Lower lobe of right lung (tissue), 2 donors: Measurements from ENCODE around the gene PTPRD. TPM values are rescaled to one million over a fixed set of nuclear protein-coding genes. Genes with fewer than 3 reads are reported as not detected.

Source experiments
- ATAC-seq, 2 donors: fragments of 200-7000 bp; cut with Tn5 transposase; one replicate each; pipeline ENCODE4 v1.9.1; 2020 to 2022; ENCODE audit warnings: mild to moderate bottlenecking in 2 of 2, moderate library complexity in 2 of 2
- DNase-seq: peaks from one replicate; pipeline ENCODE4 v3.0.0-alpha.2; 2020
- H3K27ac ChIP-seq: fragments of 200-600 bp; one replicate; pipeline ENCODE4 v1.8.0; 2022
- H3K27me3 ChIP-seq: fragments of 200-600 bp; one replicate; pipeline ENCODE4 v1.8.0; 2022; ENCODE audit warnings: low read depth
- H3K36me3 ChIP-seq: fragments of 200-600 bp; one replicate; pipeline ENCODE4 v1.8.0; 2022; ENCODE audit warnings: mild to moderate bottlenecking
- H3K4me1 ChIP-seq: fragments of 200-600 bp; one replicate; pipeline ENCODE4 v1.8.0; 2022
- H3K4me3 ChIP-seq: fragments of 200-600 bp; one replicate; pipeline ENCODE4 v1.8.0; 2022; ENCODE audit warnings: mild to moderate bottlenecking
- H3K9me3 ChIP-seq: fragments of 200-600 bp; one replicate; pipeline ENCODE4 v1.8.0; 2022
- intact Hi-C: fragments of 100-400 bp; cut with DNase I; formaldehyde crosslinking; loops from one replicate; pipeline ENCODE4 v1.11.0; 2022
- total RNA-seq: library from RNA; stranded (reverse); fragmentation: NEBNext Ultra II Directional; extraction: Animal tissue kit (Norgen Biotek cat#: 25700); gene quantifications from one replicate; pipeline ENCODE4 v1.2.1, GENCODE V29; 2021
- TF ChIP-seq, protein P1 (sequence below): fragments of 200-600 bp; IDR thresholded peaks from one replicate; pipeline ENCODE4 v1.8.0; 2022; ENCODE audit warnings: antibody characterized with exemption, mild to moderate bottlenecking
- donor health status: DM: no; HTN: yes; CAD: no; lungs with severe emphysema.

PTPRD gene
- total RNA-seq, 1 donor from 2014 or later, result 17.2 TPM

GRCh38 chr9:8685825-8686224, 1927.0 kb downstream of the PTPRD start:
- Histone ChIP-seq H3K9me3 (no peaks in the 10 kb centered on the region), H3K27ac (no peak overlapping the region), H3K4me3 (no peak overlapping the region), H3K27me3 (no peaks in the 10 kb centered on the region), H3K36me3 (no peaks in the 10 kb centered on the region), H3K4me1 (no peaks in the 10 kb centered on the region)
- intact Hi-C loops, result no loop called here
- DNase-seq, result no peak
- TF ChIP-seq, protein P1, sequence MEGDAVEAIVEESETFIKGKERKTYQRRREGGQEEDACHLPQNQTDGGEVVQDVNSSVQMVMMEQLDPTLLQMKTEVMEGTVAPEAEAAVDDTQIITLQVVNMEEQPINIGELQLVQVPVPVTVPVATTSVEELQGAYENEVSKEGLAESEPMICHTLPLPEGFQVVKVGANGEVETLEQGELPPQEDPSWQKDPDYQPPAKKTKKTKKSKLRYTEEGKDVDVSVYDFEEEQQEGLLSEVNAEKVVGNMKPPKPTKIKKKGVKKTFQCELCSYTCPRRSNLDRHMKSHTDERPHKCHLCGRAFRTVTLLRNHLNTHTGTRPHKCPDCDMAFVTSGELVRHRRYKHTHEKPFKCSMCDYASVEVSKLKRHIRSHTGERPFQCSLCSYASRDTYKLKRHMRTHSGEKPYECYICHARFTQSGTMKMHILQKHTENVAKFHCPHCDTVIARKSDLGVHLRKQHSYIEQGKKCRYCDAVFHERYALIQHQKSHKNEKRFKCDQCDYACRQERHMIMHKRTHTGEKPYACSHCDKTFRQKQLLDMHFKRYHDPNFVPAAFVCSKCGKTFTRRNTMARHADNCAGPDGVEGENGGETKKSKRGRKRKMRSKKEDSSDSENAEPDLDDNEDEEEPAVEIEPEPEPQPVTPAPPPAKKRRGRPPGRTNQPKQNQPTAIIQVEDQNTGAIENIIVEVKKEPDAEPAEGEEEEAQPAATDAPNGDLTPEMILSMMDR, result no peak
- no peak for ATAC-seq

DNA sequence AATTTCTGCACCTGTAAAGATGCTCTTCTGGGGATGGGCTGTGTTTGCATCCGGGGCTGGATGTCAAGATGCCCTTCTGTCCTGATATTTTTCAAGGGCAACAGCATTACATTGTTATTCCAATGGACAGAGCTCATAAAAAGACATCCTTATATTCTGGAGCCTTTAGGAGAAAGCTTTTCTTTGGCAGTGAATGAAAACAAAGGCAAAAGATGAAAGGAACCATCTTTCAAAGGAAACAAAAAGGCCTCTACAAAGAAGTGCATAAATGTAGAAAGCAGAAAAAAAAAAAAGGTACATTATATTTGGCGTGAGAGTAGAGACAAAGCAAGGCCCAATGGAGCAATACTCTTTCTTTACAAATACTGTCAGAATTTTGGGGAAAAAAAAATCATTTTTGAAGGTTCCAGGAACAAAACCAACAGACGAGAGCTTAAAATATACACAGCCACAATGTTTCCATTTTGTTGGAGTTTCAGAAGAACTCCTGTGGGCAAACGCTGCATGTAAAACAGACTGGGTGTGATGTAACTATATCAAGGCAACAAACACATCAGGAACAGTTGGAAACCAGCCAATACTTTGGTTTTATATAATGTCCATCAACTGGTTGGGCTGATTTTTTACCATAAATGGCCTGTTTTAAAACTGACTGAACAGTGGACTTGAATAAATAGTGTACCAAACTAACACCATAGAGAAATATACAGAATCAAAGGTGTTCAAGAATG, 1927.7 kb downstream of the PTPRD start:
- no peaks in the 10 kb centered on the region for H3K4me1 ChIP-seq
- H3K36me3 ChIP-seq, result no peaks in the 10 kb centered on the region
- DNase-seq, result no peak
- H3K9me3 ChIP-seq, result no peaks in the 10 kb centered on the region
- TF ChIP-seq, protein P1, result no peak
- intact Hi-C loops, result no loop called here
- no peak overlapping the region for H3K27ac ChIP-seq
- ATAC-seq, result no peak
- no peaks in the 10 kb centered on the region for H3K27me3 ChIP-seq
- H3K4me3 ChIP-seq, result no peak overlapping the region

- intact Hi-C loops, result no loop called here
Observed at GRCh38 chr9:8683496-8683895, 1929.3 kb downstream of the PTPRD start.

GRCh38 chr9:8680658-8681057, 1932.1 kb downstream of the PTPRD start:
- DNase-seq, result no peak
- Histone ChIP-seq H3K27ac (no peak overlapping the region), H3K36me3 (no peaks in the 10 kb centered on the region), H3K27me3 (no peaks in the 10 kb centered on the region), H3K4me3 (no peak overlapping the region), H3K4me1 (no peaks in the 10 kb centered on the region), H3K9me3 (no peaks in the 10 kb centered on the region)
- no peak for ATAC-seq
- TF ChIP-seq, protein P1, result no peak
- intact Hi-C loops, result no loop called here

More at GRCh38 chr9:8683496-8683895, 1929.3 kb downstream of the PTPRD start:
- DNase-seq, result no peak
- Histone ChIP-seq H3K27me3 (no peaks in the 10 kb centered on the region), H3K4me1 (no peaks in the 10 kb centered on the region), H3K27ac (no peak overlapping the region), H3K9me3 (no peaks in the 10 kb centered on the region), H3K36me3 (no peaks in the 10 kb centered on the region), H3K4me3 (no peak overlapping the region)
- no peak for ATAC-seq
- TF ChIP-seq, protein P1, result no peak

GRCh38 chr9:8680157-8680556, 1932.6 kb downstream of the PTPRD start:
- Histone ChIP-seq H3K4me1 (no peaks in the 10 kb centered on the region), H3K36me3 (no peaks in the 10 kb centered on the region), H3K27me3 (no peaks in the 10 kb centered on the region), H3K9me3 (no peaks in the 10 kb centered on the region), H3K4me3 (no peak overlapping the region), H3K27ac (no peak overlapping the region)
- intact Hi-C loops, result no loop called here
- TF ChIP-seq, protein P1, result no peak
- no peak for DNase-seq
- no peak for ATAC-seq
